NCI-H128 (cell line): ENCODE results near the gene AFDN.

Source experiments
- DNase-seq: peaks from one replicate; lab custom pipeline; 2025; ENCODE audit not compliant: unreplicated experiment; lab: John Stamatoyannopoulos, UW

Gene AFDN

GRCh38 chr6:167912494-167912893, 85.8 kb downstream of the AFDN start:
- DNase-seq, result no peak

DNA sequence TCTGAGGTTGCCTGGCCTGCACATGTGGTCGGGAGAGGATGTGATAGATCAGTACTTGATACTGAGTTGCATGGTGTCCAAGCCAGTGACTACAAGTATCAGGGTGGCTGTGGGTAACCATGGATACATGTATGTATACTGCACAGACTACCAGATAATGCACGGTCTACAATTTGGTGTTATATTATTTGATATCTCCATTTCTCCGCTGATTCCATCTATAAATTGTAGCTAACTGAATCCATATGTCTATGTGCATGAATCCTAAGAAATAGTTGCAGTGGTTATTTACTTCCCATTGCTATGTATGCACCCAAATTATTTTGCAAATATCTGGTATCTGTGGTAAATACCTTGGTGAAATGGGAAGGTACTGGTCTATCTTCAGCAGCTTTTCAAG, 87.0 kb downstream of the AFDN start:
- DNase-seq, result no peak

DNA sequence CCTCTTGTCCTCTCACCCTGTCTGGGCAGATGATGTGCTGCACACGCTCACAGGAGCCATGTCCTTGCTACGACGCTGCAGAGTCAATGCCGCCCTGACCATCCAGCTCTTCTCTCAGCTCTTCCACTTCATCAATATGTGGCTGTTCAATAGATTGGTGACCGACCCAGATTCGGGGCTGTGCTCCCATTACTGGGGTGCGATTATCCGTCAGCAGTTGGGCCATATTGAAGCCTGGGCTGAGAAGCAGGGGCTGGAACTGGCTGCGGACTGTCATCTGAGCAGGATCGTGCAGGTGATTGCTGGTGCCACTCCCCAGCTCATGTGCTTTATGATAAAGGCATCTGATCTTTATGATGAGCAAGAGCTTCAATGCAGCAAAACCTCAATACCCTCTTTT, 88.4 kb downstream of the AFDN start:
- DNase-seq, result no peak

DNA sequence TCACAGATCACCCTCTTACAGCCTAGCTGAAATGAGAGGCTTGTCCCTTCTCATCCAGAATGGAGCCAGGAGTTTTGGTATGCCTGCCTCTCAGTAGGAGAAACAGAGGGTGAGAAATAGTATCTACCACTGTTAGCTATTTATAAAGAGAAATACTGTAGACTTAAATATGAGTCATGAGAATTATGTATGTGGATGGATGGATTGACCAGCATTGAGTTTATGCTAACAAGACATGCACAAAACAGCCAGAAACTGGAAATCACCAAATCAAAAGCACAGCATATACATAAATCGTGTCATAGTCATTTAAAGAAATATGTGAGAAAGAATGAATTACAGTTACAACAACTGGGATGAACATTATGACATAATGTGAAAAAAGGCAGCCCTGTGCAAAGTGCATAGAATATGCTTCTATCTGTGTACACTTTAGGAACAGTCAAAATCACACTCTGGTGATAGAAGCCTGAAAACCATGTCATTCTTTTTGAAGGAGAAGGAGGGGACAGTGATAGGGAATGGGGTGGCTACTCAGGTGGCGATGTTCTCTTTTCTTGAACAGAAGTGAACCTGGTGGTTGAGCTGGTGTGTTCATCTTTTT, 90.9 kb downstream of the AFDN start:
- DNase-seq, result no peak

DNA sequence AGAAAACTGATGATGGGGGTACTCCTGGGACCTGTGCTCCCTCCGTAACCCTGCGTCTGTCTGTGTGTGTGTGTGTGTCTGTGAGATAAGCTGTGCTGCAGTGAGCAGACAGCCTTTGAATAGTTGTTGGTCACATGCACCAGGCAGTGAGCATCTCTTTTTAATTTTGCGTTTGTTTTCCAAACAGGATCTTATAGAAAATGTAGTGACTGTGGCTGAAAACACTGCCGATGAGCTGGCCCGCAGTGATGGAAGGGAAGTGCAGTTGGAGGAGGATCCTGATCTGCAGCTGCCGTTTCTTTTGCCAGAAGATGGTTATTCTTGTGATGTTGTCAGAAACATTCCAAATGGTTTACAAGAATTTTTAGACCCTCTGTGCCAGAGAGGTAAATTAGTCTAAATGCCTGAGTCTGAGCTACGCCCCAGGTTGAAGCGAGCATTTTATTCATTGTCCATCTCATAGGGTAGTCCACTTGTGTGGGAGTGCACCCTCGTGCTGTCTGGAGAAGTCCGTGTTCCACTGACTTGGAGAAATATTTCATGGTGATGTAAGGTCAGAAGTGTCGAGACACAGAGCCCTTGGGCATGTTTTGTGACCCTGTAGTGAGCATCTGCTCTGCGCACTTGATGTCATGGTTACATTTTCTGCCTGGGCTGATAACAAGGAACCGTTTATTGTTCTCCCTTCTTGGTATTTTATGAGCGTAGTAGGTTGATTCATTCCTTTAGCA, 92.0 kb downstream of the AFDN start:
- DNase-seq, result no peak

- DNase-seq, result no peak
These were observed 92.6 kb downstream of the AFDN start for GRCh38 chr6:167919349-167919748.

DNA sequence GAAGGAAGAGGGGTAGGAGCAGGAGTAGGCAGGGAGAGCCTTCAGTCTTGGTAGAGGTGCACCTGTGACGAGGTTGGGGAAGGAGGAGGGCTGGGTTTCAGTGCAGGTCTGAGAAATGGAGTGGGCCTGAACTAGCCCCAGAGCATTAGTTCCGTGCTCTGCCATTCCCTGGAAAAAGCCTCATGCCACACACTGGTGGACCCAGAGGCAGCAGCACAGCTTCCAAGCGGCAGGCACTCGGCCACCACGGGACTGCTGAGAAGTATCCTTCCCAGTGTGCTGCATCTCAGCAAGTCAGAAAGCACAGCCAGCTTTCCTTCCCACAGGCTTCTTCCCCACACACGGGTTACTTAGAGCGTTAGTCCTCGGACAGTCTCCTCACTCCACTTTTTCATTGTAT, 93.5 kb downstream of the AFDN start:
- DNase-seq, result no peak

DNA sequence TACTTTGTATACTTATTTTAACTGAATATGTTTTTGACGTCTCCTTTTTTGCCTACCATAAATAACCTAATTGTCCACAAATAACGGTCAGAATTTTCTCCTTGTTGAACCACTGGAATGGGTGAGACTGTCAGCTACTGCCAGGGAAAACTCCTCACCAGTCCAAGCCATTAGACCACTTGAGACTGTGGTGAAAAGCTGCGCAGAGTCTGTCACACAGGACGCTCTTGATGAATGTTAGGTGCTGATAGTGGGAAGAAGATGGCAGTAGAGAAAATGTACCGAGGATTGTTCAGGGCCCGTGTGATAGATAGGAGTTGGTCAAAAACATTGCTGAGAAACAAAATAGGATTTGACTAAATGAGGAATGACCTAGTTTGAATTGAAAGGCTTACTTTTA, 95.1 kb downstream of the AFDN start:
- DNase-seq, result no peak

DNA sequence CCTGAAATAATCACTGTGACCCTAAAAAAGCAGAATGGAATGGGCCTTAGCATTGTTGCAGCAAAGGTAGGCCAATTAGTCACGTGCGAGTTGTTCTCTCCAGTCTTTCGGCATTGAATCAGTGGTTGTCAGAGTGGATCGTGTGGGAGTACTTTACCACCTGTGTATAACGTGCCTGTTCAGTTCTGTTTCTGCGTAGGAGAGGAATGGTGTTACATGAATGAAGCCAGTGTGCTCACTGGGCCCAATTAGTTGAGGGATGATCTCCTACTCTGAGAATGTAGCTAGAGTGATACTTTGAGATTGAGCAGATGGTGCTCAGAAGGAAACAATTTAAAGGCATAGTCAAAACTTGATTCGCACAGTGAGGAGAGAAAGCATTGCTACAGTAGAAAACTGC, 98.3 kb downstream of the AFDN start:
- no peak for DNase-seq

DNA sequence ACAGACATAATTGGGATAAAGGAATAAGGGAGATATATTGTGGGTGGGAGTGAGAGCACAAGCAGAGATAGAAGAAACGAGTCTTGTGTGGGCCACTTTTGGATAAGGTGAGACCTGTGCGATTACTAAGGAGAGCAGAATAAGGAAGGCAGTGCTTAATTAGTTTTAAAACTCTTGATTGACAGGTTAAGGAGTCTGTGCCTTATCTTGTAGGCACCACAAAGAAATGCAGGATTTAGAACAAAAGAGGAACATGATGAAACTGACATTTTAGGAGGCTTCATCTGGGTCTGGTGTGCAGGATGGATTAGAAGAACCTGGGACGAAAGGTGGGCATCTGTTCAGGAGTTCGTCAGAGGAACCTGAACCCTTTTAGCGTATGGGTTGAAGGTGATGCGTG, 100.5 kb downstream of the AFDN start:
- no peak for DNase-seq

GRCh38 chr6:167928111-167928510, 101.4 kb downstream of the AFDN start:
- no peak for DNase-seq

DNA sequence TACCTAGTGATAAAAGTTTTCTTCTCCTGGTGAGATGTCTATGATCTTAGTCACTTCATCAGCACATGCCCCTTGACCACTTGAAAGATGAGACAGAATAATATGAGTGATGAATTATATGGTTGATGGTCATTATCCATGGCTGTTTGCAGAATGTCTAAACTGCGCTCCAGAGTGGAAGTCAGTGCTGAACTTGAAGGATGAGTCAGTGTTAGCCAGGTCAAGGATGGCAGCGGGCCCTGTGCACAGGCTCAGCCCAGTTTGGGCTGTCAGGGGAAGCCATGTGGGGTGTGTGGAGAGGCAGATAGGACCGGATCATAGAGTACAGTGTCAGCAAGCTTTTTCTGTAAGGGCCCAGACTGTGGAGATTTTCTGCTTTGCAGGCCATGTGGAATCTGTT, 103.6 kb downstream of the AFDN start:
- DNase-seq, result no peak

GRCh38 chr6:167932468-167933276, 106.0 kb downstream of the AFDN start:
- no peak for DNase-seq

GRCh38 chr6:167933290-167933689, 106.6 kb downstream of the AFDN start:
- DNase-seq, result no peak

DNA sequence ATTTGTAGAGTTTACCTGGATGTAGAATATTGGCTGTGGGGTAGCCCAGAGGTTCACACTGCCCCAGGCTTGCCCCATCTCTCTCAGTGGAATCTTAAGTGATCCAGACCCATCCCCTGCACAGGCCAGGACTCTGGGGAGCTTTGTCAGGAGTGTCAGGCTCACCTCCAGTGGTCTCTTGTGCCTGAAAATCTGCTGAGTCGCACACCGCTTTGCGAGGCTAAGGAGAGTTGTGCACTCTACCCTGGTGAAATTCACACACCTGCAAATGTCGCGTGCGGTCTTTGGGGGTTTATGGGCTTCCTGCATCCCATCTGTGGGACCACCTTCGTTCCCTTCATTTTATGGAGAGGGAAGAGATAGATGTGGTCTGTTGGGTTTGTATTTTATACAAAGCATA, 107.1 kb downstream of the AFDN start:
- no peak for DNase-seq

GRCh38 chr6:167934426-167934864, 107.7 kb downstream of the AFDN start:
- no peak for DNase-seq

DNA sequence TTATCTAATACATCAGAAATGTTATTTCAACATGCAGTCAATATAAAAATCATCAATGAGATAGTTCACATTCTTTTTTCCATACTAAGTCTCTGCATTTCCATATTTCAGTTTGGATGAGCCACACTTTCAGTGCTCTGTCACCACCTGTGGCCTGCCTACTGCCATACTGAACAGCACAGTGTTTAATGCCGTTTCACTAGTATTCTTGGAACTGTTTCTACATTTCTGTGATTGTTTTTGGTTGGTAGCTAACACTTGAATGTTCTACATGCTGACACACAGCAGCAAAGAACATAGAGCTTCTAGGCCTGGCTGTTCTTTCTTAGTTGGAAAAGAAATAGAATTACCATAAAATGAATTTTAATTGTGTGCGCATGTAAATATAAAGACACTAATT, 109.3 kb downstream of the AFDN start:
- no peak for DNase-seq

DNA sequence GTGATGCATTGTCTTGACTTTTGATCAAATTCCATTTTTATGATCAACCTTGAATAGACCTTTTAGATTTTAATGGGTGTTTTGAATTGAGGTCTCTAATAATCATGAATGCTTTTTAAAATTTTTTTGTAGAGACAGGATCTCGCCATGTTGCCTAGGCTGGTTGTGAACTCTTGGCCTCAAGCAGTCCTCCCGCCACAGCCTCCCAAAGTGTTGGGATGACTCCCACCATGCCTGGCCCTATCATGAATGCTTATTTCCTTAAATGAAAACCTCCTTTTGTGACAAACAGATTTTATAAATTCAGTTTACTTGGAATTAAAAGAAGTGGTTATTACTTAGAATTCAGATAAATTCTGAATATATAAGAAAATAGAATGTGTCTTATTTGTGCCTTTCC, 110.6 kb downstream of the AFDN start:
- DNase-seq, result no peak

GRCh38 chr6:167937948-167938911, 111.5 kb downstream of the AFDN start:
- DNase-seq, result no peak

DNA sequence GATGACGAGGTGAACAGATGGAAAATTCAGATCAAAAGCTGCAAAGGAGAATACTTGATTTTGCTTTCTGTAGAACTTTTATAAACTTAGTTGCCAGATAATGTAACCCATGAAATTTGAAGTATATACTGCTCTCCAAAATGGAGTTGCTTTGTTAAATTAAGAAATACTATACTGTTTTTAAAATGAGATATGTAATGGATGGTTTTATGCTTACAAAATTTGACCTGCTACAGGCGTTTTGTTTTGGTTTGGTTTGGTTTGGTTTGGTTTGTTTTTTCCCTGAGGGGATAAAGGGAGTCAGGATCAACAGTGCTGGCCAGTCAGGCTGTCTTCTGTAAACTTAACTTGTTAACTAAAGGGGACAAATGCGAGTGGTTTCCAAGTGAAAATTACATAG, 115.1 kb downstream of the AFDN start:
- DNase-seq, result no peak

DNA sequence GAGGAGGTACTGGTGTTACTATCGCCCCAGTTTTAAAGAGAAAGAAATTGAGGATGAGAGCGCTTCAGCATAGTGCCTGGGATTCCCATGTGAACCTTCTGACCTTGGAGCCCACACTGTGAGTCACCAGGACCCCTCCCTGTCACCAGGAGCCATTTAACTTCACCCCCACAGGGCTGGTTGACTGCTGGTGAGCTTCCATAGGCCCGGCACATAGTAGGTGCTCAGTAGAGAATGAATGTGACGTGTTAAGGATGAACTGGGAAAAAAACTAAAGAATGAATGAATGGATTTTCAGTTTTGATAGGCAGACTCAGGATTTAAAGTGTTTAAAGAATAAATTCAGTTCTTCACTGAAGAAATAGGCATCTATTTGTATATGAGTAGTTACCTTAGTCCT, 117.4 kb downstream of the AFDN start:
- DNase-seq, result no peak
